PC-9 (cell line): ENCODE data around the gene RNF144A.

Experiments used
- EZH2 ChIP-seq: fragments of 200-600 bp; sonication (generic); IDR thresholded peaks from 2 replicates; pipeline ENCODE4 v1.8.0; 2017; ENCODE audit warnings: antibody characterized with exemption, low read depth
- TF ChIP-seq, protein P1 (sequence below): fragments of 200-600 bp; sonication (generic); conservative IDR thresholded peaks from 2 replicates; pipeline ENCODE4 v1.6.1; 2017; ENCODE audit warnings: mixed run types, antibody characterized with exemption, mild to moderate bottlenecking, moderate library complexity

GRCh38 chr2:6939071-6939470 lies 21.9 kb downstream of the RNF144A start:
- TF ChIP-seq, protein P1, sequence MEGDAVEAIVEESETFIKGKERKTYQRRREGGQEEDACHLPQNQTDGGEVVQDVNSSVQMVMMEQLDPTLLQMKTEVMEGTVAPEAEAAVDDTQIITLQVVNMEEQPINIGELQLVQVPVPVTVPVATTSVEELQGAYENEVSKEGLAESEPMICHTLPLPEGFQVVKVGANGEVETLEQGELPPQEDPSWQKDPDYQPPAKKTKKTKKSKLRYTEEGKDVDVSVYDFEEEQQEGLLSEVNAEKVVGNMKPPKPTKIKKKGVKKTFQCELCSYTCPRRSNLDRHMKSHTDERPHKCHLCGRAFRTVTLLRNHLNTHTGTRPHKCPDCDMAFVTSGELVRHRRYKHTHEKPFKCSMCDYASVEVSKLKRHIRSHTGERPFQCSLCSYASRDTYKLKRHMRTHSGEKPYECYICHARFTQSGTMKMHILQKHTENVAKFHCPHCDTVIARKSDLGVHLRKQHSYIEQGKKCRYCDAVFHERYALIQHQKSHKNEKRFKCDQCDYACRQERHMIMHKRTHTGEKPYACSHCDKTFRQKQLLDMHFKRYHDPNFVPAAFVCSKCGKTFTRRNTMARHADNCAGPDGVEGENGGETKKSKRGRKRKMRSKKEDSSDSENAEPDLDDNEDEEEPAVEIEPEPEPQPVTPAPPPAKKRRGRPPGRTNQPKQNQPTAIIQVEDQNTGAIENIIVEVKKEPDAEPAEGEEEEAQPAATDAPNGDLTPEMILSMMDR, result no peak
- TF ChIP-seq EZH2, result no peak
